Right lobe of liver (tissue), 6 donors: Measurements from ENCODE around the gene GFRA1. TPM values are rescaled to one million over a fixed set of nuclear protein-coding genes. Genes with fewer than 3 reads are reported as not detected.

Source experiments
- ATAC-seq, 4 donors: fragments of 200-7000 bp; cut with Tn5 transposase; one replicate each; pipeline ENCODE4 v1.9.1; 2020; ENCODE audit warnings: mild to moderate bottlenecking in 4 of 4, moderate library complexity in 4 of 4
- DNase-seq, 3 donors: peaks; one replicate each; pipeline ENCODE4 v3.0.0-alpha.2; 2020
- H3K27ac ChIP-seq, 3 donors: fragments of 200-600 bp; one replicate each; pipeline ENCODE4 v1.8.0; 2022
- H3K27me3 ChIP-seq, 2 donors: fragments of 200-600 bp; one replicate each; pipeline ENCODE4 v1.8.0; 2022
- H3K36me3 ChIP-seq, 4 donors: fragments of 200-600 bp; sonication (generic) in 1 of 4; one replicate each; pipeline versions ENCODE4 v1.5.1 to v1.8.0; 2017 to 2022; ENCODE audit warnings: control low read depth in 1 of 4
- H3K4me1 ChIP-seq, 4 donors: fragments of 200-600 bp; sonication (generic) in 1 of 4; one replicate each; pipeline versions ENCODE4 v1.5.1 to v1.8.0; 2017 to 2022; ENCODE audit warnings: control low read depth in 1 of 4
- H3K4me3 ChIP-seq, 3 donors: fragments of 200-600 bp; one replicate each; pipeline ENCODE4 v1.8.0; 2022
- H3K9me3 ChIP-seq, 4 donors: fragments of 200-600 bp; sonication (generic) in 1 of 4; one replicate each; pipeline versions ENCODE4 v1.5.1 to v1.8.0; 2017 to 2022; ENCODE audit warnings: control low read depth in 1 of 4
- POLR2A ChIP-seq: fragments of 450-650 bp; IDR thresholded peaks from one replicate; pipeline ENCODE4 v1.6.1; 2017; ENCODE audit warnings: antibody characterized with exemption, mild to moderate bottlenecking
- WGBS: methylation state at CpG from one replicate; pipeline ENCODE4 v1.1.6; 2018; ENCODE audit warnings: low coverage, low lambda C conversion rate; ENCODE audit not compliant: insufficient coverage; ENCODE audit errors: missing lambda C conversion rate; 5-methylcytosine and 5-hydroxymethylcytosine counted together
- intact Hi-C, 2 donors: fragments of 100-400 bp; cut with DNase I; formaldehyde crosslinking; loops; one replicate each; pipeline versions ENCODE4 v1.11.2 to v1.14.1; 2022
- total RNA-seq, 6 experiments: library from RNA; depleted of rRNA in 2 of 6; stranded (reverse); fragments of >200 nt in 2 of 6; fragmentation: NEBNext Ultra II Directional in 3 of 6; extraction: Animal tissue kit (Norgen Biotek cat#: 25700) in 3 of 6; gene quantifications; one replicate each; pipeline versions ENCODE4 v1.1.0 to v1.2.4, GENCODE V29; 2016 to 2023
- TF ChIP-seq, protein P1 (sequence below), 4 donors: fragments of 200-600 bp in 3 of 4; fragments of 450-650 bp in 1 of 4; IDR thresholded peaks; one replicate each; pipeline versions ENCODE4 v1.5.1 to v1.8.0; 2016 to 2022; ENCODE audit warnings: antibody characterized with exemption in 4 of 4, mild to moderate bottlenecking in 2 of 4
- donor health status: DM: no; HTN: yes; CAD: no.
- donor health status: DM: no; HTN: no; CAD: no.
- donor health status: DM: no; HTN: no; CAD: no.
- donor health status: DM: no; HTN: yes; CAD: no.
- donor health status: DM: no; HTN: yes; CAD: no.

The GFRA1 gene
- total RNA-seq, 6 experiments from 2014 or later, result 17.9 to 67.8 (median 42.8) TPM

DNA sequence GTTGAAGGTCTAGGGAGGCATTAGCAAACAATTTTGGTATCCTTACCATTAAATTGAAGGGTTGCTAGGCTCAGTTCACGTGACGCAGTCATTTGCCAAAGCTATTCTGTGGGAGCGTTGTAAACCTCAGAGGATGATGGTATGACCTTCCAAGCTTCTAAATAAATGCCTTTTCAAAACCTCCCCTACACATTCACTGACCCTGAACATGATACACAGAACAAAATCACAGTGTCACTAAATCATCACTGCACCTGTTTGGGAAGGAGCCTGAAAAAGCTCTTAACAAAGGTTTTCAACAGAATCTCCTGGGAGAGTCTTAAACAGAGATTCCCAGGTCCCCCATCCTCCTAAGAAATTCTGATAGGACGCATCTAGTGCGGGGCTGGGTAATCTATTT lies 38.0 kb upstream of the GFRA1 start:
- 80% methylated on average over 5 of the region's 5 CpGs for WGBS

DNA sequence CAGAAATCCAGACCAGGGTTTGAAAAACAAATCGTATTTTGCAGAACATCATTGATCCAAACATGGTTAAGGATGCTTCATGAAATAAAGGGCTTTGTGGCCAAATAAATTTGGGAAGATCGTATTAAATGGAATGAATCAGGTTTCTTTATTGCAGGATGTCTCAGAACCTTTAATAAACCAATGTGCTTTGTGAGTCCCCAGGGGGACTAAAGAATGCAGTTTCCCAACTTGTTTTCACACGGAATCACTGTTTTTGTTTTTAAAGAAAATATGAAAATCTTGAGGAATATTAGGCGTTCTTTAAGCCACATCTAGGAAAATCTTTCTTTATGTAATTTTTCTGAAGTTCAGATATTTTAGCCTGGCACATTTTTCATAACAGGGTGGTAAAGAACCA lies 34.4 kb upstream of the GFRA1 start:
- DNase-seq (no peak), ATAC-seq (no peak)
- 69% methylated on average over 4 of the region's 4 CpGs for WGBS
- H3K9me3 ChIP-seq, result no peaks in the 10 kb centered on the region
- intact Hi-C loops, result no loop called here
- no peak overlapping the region for H3K4me3 ChIP-seq
- H3K27ac ChIP-seq, result no peak overlapping the region
- no peaks in the 10 kb centered on the region for H3K36me3 ChIP-seq
- H3K4me1 ChIP-seq, result no peaks in the 10 kb centered on the region
- no peak for TF ChIP-seq POLR2A
- TF ChIP-seq, protein P1, sequence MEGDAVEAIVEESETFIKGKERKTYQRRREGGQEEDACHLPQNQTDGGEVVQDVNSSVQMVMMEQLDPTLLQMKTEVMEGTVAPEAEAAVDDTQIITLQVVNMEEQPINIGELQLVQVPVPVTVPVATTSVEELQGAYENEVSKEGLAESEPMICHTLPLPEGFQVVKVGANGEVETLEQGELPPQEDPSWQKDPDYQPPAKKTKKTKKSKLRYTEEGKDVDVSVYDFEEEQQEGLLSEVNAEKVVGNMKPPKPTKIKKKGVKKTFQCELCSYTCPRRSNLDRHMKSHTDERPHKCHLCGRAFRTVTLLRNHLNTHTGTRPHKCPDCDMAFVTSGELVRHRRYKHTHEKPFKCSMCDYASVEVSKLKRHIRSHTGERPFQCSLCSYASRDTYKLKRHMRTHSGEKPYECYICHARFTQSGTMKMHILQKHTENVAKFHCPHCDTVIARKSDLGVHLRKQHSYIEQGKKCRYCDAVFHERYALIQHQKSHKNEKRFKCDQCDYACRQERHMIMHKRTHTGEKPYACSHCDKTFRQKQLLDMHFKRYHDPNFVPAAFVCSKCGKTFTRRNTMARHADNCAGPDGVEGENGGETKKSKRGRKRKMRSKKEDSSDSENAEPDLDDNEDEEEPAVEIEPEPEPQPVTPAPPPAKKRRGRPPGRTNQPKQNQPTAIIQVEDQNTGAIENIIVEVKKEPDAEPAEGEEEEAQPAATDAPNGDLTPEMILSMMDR (IDR thresholded peaks at IDR 0.05), result no peak
- no peaks in the 10 kb centered on the region for H3K27me3 ChIP-seq

More for the DNA sequence above, 38.0 kb upstream of the GFRA1 start:
- Histone ChIP-seq H3K9me3 (no peaks in the 10 kb centered on the region), H3K27me3 (no peaks in the 10 kb centered on the region), H3K36me3 (no peaks in the 10 kb centered on the region), H3K4me1 (no peaks in the 10 kb centered on the region), H3K4me3 (no peak overlapping the region), H3K27ac (no peak overlapping the region)
- DNase-seq (no peak), ATAC-seq (no peak)
- TF ChIP-seq, protein P1 (IDR thresholded peaks at IDR 0.05), result no peak
- no peak for TF ChIP-seq POLR2A
- intact Hi-C loops, result no loop called here

DNA sequence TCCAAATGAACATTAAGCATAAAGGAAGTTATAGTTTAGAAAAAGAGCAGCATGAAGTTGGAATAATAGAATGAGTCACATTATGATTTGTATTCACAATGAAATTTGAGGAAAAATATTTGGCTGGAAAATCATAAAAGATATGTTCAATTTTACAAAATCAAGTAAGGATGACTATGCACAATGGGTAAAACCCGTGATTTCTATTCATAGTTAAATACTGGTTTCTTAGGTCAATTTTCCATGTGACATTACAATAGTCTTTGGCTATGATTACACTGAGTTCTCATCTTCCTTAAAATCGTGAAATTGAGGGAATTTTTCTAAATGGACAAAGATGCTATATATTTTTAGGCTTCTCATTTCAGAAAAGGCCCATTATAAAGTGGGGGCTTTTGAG lies 33.8 kb upstream of the GFRA1 start:
- Histone ChIP-seq H3K27me3 (no peaks in the 10 kb centered on the region), H3K4me1 (no peaks in the 10 kb centered on the region), H3K4me3 (no peak overlapping the region), H3K36me3 (no peaks in the 10 kb centered on the region), H3K9me3 (no peaks in the 10 kb centered on the region), H3K27ac (no peak overlapping the region)
- TF ChIP-seq POLR2A, result no peak
- TF ChIP-seq, protein P1 (IDR thresholded peaks at IDR 0.05), result no peak
- 52% methylated on average over 2 of the region's 2 CpGs for whole genome bisulfite sequencing
- intact Hi-C loops, result no loop called here
- no peak for ATAC-seq
- DNase-seq, result no peak

DNA sequence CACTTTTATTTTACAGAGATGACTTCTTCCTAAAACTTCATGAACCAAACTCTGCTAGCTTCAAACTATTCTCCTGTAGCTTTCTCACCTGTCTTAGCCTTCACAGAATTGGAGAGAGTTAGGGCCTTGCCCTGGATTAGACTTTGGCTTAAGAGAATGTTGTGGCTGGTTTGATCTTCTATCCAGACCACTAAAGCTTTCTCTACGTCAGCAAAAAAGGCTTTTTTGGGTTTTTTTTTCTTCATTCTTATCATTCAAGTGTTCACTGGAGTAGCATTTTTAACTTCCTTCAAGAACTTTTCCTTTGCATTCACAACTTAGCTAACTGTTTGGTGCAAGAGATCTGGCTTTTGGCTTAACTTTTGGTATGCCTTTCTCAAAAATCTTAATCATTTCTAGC lies 31.9 kb upstream of the GFRA1 start:
- no peak overlapping the region for H3K27ac ChIP-seq
- no peak overlapping the region for H3K4me3 ChIP-seq
- H3K27me3 ChIP-seq, result no peaks in the 10 kb centered on the region
- 63% methylated on average over 1 of the region's 1 CpG for WGBS
- no peaks in the 10 kb centered on the region for H3K36me3 ChIP-seq
- no peak for ATAC-seq
- H3K4me1 ChIP-seq, result no peaks in the 10 kb centered on the region
- TF ChIP-seq, protein P1 (IDR thresholded peaks at IDR 0.05), result no peak
- no peak for TF ChIP-seq POLR2A
- no peak for DNase-seq
- no peaks in the 10 kb centered on the region for H3K9me3 ChIP-seq
- intact Hi-C loops, result no loop called here

DNA sequence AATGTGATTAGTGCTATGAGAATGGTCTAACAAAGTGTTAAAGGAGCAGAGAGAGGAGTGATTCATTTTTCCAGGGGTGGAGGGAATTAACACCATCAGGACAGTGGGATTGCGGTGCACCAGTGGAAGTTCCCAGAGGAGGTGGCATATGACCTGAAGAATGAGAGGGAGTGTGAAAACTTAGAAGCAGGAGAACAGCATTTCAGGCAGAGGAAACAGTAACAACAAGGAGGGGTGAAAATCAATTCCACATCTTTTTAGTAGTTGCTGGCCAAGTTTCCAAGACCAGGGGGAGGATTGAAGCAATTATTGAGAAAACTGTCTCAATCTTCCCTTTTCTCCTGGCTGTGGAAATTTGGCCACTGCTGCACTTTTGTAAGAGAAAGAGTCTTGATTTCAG lies 27.5 kb upstream of the GFRA1 start:
- no peak for DNase-seq
- Histone ChIP-seq H3K27ac (no peak overlapping the region), H3K9me3 (no peaks in the 10 kb centered on the region), H3K27me3 (no peaks in the 10 kb centered on the region), H3K36me3 (no peaks in the 10 kb centered on the region), H3K4me3 (no peak overlapping the region), H3K4me1 (no peaks in the 10 kb centered on the region)
- WGBS, result 100% methylated on average over 1 of the region's 1 CpG
- ATAC-seq, result no peak
- TF ChIP-seq, protein P1 (IDR thresholded peaks at IDR 0.05), result no peak
- no peak for TF ChIP-seq POLR2A
- intact Hi-C loops, result no loop called here
